ENCODE measurements around the gene CCL19.

Gene CCL19

DNA sequence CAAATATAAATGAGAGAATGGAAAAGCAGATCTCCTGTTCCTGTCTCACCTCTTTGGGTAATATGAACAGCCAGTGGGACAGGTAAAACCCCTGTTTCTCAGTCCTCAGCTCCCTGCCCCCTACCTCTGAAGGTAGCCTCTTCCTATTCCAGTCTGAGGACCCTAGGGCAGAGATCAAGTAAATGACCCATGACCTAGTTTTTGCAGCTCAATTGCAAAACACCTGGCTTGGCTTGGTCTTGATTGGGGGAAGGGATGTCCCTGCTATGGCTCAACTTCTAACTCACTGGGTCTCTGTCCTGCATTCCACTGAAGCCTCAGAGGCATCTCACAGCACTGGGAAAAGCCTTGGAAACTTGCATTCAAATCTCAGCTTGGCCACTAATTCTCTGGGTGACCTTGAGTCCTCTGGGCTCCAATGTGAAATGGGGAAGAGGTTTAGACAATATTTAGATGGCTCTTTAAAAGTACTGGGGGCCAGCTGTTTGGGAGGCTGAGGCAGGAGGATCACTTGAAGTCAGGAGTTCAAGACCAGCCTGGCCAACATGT, 46.2 kb downstream of the CCL19 start:
- no peak overlapping the region for H3K9ac ChIP-seq (ENCODE audit: insufficient read length, low read depth)
- no peak for DNase-seq (ENCODE audit: low read depth, low spot score)
- H3K27me3 ChIP-seq (ENCODE audit: insufficient read depth, insufficient read length) = no peaks in the 10 kb centered on the region
- no peaks in the 10 kb centered on the region for H3K9me3 ChIP-seq (ENCODE audit: insufficient read depth, low read length)
- H3K36me3 ChIP-seq (ENCODE audit: insufficient read depth, insufficient read length, low read length) = peaks cover 26% of the 10 kb centered on the region
- TF ChIP-seq ZNF274 (IDR thresholded peaks at IDR 0.05; ENCODE audit: low read depth, low read length) = no peak
- no peak for TF ChIP-seq SUZ12 (IDR thresholded peaks at IDR 0.05; ENCODE audit: extremely low read depth, insufficient read depth, insufficient read length)
- no peak for TF ChIP-seq YY1 (IDR thresholded peaks at IDR 0.05; ENCODE audit: insufficient read depth, insufficient read length)
- peaks cover 12% of the 10 kb centered on the region for H3K4me1 ChIP-seq (ENCODE audit: insufficient read depth, insufficient read length)
- no peak overlapping the region for H3K4me3 ChIP-seq (ENCODE audit: insufficient read length, low read depth)

DNA sequence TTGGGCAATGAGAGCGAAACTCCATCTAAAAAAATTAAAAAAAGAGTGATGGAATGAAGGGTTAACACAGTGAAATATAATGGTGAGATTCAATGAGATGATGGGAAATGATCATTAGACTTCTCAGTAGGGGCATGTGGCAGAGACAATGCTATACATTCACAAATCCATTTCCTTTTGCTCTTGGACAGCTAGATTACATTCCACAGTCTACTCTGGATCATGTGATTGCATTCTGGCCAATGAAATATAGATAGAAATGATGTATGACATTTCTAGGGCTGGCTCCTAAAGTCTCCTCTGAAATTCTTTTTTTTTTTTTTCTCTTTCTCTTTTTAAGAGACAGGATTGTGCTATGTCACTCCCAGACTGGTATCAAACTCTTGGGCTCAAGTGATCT, 48.4 kb downstream of the CCL19 start:
- Histone ChIP-seq H3K4me3 (ENCODE audit: insufficient read length, low read depth) (no peak overlapping the region), H3K4me1 (ENCODE audit: insufficient read depth, insufficient read length) (peaks cover 9% of the 10 kb centered on the region), H3K36me3 (ENCODE audit: insufficient read depth, insufficient read length, low read length) (peaks cover 4% of the 10 kb centered on the region), H3K9ac (ENCODE audit: insufficient read length, low read depth) (no peak overlapping the region), H3K9me3 (ENCODE audit: insufficient read depth, low read length) (no peaks in the 10 kb centered on the region), H3K27me3 (ENCODE audit: insufficient read depth, insufficient read length) (no peaks in the 10 kb centered on the region)
- no peak for TF ChIP-seq ZNF274 (IDR thresholded peaks at IDR 0.05; ENCODE audit: low read depth, low read length)
- TF ChIP-seq SUZ12 (IDR thresholded peaks at IDR 0.05; ENCODE audit: extremely low read depth, insufficient read depth, insufficient read length) = no peak
- no peak for TF ChIP-seq YY1 (IDR thresholded peaks at IDR 0.05; ENCODE audit: insufficient read depth, insufficient read length)
- DNase-seq (ENCODE audit: low read depth, low spot score) = no peak
